ENCODE results near the gene ATP1A1.

- TF ChIP-seq CTCF (conservative IDR thresholded peaks at IDR 0.05; ENCODE audit: low read depth, low read length) (no peak), EZH2phosphoT487 (IDR thresholded peaks at IDR 0.05; ENCODE audit: borderline replicate concordance, low read length) (no peak), EZH2 (IDR thresholded peaks at IDR 0.05; ENCODE audit: low read length, unreplicated experiment) (no peak)
These were observed 11.0 kb upstream of the ATP1A1 start for GRCh38 chr1:116362050-116362449.

All from PC-3 (cell line).